Stimulated activated CD4-positive, alpha-beta T cell treated with anti-CD3 and anti-CD28 coated beads, Interleukin-15, amount 100 ng/mL, for 48 hours (primary cell): ENCODE data around the gene GZMA.
"Not testable (repeated sequence)": the region's sequence is repeated elsewhere in the genome, so short reads cannot be mapped to it uniquely, and the experiment has no call there.

ENCODE experiments used
- DNase-seq, 2 donors: peaks; one replicate each; pipeline ENCODE4 v3.0.0-alpha.2; 2020; ENCODE audit warnings: low read depth in 2 of 2

The GZMA gene

DNA sequence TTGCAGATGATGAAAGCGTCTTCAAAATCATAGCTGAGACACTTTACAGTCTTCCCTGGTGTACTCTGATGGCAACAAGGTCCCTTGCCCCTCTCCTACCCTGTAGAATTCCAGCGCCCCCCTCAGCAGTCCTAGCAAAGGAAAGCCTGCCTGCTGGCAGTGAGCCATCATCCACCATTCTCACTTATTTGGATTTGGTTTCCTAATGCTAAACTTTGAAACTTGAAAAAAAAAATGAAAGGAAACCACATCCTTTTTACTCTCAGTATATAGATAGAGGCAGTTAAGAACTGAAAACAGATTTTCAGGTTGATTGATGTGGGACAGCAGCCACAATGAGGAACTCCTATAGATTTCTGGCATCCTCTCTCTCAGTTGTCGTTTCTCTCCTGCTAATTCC lies at the start of gene GZMA:
Gene GZMA (plus strand): TSS at position 299 of the 400 bp plus-strand sequence. CDS start 37 bp downstream, at position 336.
- DNase-seq = no peak

GRCh38 chr5:55055183-55055582 lies 47.3 kb upstream of the GZMA start:
- no peak for DNase-seq

GRCh38 chr5:55062039-55062779 lies 40.2 kb upstream of the GZMA start:
- DNase-seq = peak; percentile 21 to 56

DNA sequence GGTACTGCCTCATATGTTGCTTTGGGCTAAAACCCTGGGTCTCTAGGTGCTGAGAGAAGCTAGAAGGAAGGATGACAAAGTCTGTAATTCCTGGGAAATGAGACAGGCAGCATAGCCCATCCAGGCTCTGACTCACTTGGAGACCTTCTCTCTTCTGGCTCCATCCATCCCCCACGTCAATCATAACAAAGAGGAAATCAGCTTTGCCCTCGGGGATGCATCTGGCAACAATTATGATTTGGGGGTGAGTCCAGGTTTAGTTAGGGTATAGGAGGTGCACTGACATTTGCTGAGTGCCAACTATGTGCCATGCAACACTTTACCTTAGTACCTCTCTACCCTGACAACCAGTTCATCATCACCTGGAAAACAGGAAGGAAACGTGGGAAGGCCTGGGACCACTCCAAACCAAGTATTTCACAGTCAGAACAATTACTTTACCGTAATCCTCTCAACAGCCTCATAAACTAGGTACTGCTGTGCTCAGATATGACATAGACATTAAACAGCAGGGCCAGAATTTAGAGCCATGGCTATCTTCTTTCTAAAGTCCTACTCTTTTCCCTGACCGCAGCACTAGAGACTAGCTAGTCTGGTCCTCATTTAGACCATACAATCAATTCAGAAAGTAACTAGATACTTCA lies 39.1 kb upstream of the GZMA start:
- DNase-seq = no peak

GRCh38 chr5:55063899-55064298 lies 38.5 kb upstream of the GZMA start:
- DNase-seq = no peak

DNA sequence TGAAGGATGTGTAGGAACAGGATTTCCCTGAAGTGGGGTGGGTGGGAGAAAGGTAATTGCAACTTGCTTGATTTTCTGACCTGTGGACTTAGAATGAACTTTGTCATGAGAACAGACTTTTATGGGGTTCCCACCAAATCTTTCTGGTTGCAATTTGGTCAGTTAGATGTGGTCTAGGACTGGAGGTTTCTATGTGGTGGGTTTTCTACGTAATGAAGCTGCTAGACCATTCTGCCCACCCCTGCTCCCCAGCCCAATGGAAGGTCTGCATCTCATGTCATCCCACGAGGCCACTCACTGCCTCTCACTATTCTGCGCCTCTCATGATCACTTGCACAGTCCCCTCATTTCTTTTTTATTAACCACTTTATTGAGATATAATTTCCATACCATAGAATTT lies 37.9 kb upstream of the GZMA start:
- DNase-seq = no peak

- no peak for DNase-seq
Measured at GRCh38 chr5:55066277-55066676, 36.2 kb upstream of the GZMA start.

DNA sequence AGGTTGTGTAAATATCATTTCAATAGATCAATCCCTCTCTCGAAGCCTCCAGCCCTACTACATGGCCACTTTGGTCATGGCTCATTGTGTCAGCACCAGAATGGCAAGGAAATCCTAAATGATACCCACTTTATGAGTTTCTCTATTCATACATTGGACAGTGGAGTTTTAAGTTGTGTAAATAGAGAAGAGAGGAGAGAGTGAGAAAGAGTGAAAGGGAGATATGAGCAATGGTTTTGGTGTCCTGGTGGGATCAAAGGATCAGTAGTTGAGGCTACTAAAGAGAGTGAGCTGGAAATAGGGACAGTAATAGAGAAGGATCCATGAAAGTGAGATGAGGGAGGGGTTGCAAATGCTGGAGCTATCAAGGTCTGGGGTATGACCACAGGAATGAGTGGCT lies 31.5 kb upstream of the GZMA start:
- DNase-seq = no peak

DNA sequence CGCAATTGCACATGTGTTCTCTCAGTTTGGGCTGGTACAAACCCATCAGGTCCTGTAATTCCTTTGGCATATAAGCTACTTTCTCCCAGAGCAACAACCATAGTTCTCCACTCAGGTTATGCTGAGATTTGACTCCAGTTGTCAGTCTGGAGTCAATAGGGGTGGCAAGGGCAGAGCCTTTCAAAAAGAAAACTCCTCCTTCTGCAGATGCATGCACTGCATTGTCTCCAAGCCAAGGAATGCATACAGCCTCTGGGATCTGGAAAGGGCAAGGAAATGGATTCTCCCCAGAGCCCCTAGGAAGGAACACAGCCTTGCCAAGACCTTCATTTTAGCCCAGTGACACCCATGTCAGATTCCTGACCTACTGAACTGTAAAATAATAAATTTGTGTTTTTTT lies 31.0 kb upstream of the GZMA start:
- DNase-seq = no peak

DNA sequence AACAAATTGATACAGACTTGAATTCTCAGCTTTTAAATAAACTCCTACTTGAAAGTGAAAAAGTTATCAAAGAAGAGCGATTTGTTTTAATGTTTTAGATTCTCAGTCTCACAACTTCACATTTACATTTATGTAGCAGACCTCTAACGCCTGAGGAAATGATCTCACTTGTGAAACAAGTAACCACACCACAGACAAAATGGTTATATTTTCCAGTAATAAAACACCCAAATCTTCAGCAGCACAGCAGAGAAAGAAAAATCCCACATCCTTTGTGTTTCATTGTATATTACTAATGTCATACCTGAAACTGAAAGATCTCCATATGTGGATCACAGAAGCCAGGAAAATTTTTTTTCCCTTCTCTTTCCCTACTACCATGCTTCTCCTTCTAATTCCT lies 29.8 kb upstream of the GZMA start:
- DNase-seq = no peak

DNA sequence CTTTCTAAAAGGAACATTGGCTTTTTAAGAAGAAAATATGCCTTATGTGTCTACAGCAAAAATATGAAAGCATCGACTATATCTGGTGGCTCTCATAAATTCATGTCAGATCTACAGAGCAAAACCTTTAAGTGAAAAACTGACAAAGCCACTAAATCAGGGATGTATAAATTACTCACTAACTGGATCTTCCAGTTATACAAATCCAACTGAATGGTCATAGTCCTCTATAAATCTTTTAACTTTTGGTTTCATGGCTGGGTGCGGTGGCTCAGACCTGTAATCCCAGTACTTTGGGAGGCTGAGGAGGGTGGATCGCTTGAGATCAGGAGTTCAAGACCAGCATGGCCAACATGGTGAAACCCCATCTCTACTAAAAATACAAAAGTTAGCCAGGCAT lies 29.2 kb upstream of the GZMA start:
- DNase-seq = no peak

- DNase-seq = no peak
Measured at GRCh38 chr5:55081541-55081940, 20.9 kb upstream of the GZMA start.

DNA sequence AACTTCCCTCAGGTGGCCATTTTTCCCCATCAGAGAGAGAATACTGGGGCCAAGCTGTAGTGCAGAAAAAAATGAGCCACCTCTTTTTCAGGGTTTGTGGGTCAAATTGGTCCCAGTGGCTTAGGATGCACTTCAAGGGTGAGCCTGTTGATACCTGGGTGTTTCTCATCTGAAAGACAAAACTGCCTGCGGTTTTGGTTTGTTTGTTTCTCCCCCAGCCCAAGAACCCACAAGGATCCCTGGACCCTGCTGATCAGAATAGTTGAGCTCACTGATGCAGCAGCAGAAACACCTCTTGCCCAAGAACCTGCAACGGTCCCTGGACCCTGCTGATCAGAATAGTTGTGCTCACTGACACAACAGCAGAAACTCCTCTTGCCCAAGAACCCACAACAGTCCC lies 13.1 kb upstream of the GZMA start:
- not testable (repeated sequence) for DNase-seq

GRCh38 chr5:55091011-55091410 lies 11.4 kb upstream of the GZMA start:
- not testable (repeated sequence) for DNase-seq

DNA sequence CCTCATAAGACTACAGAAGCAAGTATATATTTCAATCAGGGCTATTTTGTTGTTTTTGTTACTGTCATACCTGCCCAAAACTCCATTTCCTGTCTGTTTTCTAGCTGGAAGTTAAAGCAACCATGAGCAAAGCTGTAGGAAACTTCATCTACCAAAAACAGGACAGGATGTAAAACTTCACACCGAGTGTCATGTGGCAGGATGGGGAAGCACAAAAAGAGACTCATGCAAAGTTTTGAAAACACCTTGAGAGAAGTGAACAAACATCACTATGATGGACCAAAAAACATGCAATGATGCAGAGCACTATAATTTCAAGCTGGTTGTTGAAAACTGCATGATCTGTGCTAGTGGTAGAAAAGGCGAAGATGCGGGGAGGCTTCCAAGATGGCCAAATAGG lies 6.3 kb upstream of the GZMA start:
- no peak for DNase-seq

DNA sequence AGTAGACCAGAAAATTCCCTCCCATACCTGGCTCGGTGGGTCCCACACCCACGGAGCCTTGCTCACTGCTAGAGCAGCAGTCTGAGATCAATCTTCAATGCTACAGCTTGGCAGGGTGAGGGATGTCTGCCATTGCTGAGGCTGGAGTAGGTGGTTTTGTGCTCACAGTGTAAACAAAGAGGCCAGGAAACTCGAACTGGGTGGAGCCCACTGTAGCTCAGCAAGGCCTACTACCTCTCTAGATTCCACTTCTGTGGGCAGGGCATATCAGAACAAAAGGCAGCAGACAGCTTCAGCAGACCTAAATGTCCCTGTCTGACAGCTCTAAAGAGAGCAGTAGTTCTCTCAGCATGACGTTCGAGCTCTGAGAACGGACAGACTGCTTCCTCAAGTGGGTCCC lies 5.6 kb upstream of the GZMA start:
- DNase-seq = no peak

DNA sequence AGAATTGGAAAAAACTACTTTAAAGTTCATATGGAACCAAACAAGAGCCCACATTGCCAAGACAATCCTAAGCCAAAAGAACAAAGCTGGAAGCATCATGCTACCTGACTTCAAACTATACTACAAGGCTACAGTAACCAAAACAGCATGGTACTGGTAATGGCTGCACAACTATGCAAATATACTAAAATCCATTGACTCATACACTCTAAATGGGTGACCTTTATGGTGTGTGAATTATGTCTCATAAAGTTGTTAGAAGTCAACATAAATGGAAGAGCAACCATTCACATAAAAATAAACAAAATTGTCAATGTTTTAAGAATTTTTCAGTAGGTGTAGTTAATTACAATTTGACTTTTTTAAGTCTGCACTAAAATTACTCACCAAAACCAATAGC lies 1.3 kb upstream of the GZMA start:
- not testable (repeated sequence) for DNase-seq

DNA sequence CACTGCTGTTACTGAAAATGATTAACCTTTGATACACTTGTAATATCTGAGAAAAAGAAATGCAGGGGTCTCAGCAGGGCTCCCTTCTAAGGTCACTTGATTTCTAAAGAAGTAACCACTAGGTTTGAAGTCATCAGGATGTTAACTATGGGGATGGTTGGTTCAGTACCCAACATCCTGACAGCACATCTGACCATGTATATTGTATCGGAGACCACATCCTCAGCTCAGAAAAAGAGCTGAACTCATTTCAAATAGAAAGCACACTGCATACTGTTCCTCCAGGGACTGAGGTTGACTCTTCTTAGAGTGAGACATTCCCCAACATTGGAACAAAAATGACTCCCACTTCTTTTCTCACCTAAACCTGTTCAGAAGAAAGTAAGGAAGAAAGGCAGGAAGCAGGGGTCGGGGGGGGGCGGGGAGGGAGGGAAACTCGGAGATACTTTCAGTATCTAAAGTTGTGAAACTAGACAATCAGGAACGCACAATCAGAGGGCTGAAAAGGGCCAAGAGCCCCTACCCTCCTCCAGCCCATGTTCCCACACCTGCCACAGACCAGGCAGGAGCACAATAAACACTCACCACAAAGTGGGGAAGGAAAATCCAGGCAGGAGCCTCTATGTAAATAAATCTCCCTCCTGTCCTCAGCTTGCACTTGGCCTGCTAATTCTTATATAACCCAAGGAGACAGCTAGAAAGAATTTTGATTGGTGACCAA lies 730 bp upstream of the GZMA start:
- DNase-seq = no peak

DNA sequence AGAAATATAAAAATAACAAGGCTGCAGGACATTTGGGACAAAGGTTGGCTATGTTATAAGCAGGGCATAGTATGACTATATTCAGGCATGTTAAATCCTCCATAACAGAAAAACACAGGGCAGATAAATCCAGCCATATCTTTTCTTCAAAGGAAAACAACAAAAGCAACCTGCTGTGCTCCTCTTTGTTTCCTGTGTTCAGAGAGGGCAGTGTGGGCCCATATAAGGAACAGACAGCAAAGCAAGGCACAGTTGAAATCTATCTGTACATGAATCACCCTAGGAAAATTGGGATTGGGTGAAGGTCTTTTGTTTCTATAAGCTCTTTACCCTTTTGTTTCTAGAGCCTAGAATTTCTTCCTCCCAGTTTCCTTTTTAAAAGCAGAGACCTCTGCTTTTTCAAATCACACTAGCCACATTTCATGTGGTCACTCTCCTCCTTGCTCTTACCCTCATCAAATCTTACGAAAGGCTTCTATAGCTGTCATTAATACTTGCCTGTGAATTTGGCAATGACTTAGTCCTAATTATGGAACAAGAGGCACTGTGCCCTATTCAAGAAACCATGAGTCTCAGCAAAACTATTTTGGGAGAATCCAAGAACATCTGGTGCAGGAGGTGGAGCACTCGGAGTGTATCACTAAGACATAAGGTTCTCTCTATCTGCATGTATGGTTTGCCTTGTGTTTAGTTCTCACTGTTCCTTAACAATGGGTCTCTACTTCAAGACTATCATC lies 1.8 kb downstream of the GZMA start:
- no peak for DNase-seq

DNA sequence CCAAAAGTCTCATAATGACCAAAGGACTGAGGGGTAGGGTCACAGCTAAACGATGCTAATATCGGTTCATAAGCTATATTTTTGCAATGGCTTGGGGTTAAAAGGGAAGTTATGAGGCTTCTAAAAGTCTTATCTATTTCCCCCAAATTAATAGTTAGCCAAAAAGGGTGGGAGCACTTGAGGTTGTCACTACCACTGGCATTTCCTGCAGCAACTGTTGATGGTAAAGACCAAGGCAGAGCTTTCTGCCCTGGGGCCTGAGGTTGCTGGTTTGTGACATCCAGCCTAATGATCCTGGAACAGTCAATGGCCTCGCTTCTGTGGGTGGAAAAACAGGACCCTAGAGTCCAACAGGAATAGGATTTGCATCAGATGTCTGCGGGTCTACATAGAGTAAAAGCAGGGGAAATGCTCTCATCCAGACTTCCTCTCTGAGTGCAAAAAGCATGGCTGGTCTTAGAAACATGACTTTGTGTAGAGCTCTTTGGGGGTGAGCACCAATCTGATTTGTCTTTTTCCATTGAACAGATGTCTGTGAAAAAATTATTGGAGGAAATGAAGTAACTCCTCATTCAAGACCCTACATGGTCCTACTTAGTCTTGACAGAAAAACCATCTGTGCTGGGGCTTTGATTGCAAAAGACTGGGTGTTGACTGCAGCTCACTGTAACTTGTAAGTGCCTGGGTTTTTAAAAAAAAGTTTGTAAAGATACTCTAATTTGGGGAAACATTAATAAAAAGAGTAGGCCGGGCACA lies 2.7 kb downstream of the GZMA start:
- no peak for DNase-seq

DNA sequence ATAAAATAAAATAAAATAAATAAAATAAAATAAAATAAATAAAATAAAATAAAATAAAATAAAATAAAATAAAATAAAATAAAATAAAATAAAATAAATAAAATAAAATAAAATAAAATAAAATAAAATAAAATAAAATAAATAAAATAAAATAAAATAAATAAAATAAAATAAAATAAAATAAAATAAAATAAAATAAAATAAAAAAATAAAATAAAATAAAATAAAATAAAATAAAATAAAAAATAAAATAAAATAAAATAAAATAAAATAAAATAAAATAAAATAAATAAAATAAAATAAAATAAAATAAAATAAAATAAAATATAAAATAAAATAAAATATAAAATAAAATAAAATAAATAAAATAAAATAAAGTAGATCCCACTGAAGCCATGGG lies 3.5 kb downstream of the GZMA start:
- DNase-seq = not testable (repeated sequence)

- DNase-seq = no peak
Measured at GRCh38 chr5:55108661-55109060, 6.2 kb downstream of the GZMA start.
